Limb (tissue), 2 donors: ENCODE data around the gene ROCK1.

ENCODE experiments used
- DNase-seq, 2 donors: peaks; one replicate each; pipeline ENCODE4 v3.0.0-alpha.2; 2016; ENCODE audit errors: extremely low spot score in 2 of 2

ROCK1 gene

DNA sequence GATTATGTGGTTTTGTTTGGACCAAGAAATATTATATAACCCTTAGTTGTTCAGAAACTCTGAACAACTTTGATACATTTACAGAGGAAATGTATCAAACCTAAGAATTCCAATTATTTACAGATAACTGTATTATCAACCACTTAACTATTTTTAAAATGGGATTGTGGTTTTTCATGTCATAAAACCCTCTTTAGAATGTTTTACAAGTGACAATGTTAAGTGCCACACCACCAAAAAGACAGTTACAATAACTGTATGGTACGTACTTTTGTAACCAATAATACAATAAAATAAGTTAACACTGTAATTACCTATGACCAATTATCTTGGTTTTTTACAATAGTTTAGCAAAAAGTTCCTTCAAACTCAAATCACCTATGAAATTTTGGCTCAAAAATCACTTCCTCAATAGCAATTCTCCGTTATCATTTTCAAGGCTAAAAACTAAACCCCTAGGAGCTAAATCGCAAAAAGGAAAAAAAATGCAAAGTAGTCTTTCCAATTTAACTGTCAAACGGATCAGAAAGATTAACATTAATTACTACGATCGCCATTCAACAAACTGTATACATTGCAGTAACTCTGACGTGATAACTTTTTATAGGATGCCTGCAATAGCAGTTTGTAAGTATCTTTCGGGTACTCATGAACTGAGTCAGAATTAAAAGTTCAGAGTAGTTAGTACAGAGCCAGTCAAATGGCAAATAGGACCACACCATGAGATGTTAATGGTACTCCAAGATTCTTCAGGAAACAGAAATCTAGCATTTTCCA is 1.5 kb downstream of the ROCK1 start:
- DNase-seq, result no peak

DNA sequence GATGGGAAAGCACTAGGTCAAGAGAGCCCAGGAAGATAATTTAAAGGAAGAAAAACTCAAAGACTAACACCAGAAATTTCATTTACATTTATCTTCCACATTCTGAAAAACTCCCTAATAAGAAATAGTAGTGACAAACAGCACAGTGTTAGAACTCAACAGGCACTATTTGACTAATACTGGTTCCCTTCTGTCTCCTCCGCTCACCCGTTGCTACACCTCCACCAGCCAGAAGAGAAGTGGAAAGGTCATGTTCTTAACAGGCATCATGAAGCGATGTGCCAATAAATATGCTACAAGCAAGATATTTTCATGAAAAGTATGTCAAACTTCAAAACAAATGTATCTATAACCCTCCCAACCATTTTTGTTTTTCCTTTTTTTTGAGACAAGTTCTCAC is 5.7 kb downstream of the ROCK1 start:
- no peak for DNase-seq

DNA sequence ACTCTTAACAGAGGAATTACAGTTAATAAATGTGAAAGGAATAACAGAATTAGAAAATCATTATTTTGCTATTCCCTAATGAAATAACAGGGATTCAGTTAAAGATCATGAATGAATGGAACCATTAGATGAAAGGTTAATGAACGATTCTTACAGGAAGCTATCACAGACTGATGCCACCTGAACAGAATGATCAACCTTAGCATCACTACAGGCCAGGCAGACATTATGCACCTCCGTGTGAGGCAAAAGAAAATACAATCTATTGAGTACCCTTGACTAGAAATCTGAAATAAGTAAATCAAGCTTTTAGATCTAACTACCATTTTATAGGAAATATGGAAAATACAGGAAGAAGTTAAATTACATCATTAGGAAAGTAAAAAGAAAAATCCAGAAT is 10.4 kb downstream of the ROCK1 start:
- DNase-seq, result no peak

DNA sequence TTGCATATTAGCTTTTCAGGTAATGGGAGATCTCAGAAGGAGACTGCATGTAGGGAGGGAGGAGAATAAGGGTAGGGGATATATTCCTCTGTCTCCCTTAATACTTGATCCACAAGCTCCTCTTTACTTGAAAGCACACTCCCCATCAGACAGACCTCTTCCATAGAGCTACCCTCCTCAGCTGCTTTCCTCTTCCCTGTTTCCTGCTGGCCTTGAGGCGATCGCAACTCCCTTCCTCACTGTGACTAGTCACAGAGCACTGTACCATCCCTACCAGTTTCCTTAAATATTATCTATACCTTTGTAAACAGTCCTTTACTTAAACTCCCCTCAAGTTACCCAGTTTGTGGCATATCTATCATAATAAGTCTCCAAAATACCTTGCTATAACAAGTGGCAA is 10.9 kb downstream of the ROCK1 start:
- DNase-seq, result no peak

DNA sequence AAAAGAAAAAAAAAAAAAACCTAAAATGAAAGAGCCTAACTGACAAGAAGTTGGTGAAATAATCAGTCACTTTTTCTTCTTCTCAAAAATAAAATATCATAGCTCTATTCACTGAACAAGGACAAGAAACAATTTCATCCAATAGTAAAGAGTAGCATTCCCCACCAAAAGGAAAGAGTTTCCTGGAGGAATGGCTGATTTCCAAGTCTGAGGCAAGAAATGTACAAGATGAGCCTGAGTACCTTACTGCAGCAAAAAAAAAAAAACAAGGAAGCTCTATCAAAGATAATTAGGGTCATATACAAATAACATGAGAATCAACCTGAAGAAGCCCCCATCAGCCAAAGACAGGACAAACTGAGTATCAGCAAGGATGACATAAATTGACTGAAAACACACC is 11.5 kb downstream of the ROCK1 start:
- DNase-seq, result no peak

DNA sequence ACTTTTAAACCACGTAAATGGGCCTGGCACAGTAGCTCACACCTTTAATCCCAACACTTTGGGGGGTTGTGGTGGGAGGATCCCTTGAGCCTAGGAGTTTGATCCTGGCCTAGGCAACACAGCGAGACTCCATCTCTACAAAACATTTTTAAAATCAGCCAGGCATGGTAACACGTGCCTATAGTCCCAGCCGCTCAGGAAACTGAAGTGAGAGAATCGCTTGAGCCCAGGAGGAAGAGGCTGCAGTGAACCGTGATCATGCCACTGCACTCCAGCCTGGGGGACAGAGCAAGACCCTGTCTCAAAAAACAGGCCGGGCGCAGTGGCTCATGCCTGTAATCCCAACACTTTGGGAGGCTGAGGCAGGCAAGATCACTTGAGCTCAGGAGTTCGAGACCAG is 12.2 kb downstream of the ROCK1 start:
- no peak for DNase-seq

DNA sequence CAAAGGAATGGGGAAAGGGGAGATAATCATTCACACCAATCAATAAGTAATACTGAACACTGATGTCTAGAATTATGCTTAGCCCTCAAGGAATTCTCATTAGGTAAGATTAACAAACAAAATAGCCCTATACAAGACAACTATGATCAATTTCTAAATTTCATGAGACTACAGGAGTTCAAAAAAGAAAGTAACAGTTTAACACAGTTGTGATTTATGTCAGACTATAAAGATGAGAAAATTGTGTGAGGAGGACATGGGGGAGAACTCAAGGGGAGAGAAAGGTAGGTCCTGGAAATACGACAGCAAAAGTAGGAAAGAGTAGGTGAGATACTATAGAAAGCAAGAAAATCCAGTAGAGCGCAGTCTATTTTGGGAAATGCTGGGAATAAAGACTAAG is 14.9 kb downstream of the ROCK1 start:
- no peak for DNase-seq

DNA sequence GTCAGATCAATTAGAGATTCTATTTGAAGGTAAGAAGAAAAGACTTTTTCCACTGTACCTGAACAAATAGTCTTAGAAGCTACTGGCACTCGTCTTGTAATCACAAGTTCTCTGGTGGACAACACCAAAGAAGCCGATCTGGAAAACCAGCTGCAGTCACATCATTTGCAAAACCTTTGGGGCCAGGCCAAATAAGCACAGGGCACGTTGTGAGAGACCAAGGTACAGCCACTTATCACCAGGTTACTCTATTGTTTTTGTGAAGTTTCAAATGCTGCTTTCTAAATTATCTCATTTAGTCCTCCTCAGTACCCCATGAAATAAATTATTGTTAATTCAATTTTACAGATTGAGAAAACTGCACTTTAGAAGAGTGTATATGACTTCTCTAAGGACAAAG is 18.5 kb downstream of the ROCK1 start:
- no peak for DNase-seq

DNA sequence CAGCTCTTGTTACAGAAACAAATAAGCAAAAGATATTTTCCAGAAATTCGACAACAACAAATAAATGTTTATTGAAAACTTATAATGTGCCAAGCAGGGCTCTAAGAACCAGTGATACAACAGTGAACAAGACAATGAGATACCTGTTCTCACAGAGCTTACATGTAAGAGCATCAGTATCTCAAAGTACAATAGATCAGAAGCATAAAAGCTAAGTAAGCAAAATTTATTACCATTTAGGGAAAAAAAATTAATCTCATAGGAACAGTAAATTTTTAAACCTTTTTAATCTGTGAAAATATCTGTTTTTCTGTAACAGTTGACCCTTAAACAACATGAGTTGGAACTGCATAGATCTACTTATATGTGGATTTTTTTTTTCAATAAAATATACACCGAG is 20.9 kb downstream of the ROCK1 start:
- no peak for DNase-seq

DNA sequence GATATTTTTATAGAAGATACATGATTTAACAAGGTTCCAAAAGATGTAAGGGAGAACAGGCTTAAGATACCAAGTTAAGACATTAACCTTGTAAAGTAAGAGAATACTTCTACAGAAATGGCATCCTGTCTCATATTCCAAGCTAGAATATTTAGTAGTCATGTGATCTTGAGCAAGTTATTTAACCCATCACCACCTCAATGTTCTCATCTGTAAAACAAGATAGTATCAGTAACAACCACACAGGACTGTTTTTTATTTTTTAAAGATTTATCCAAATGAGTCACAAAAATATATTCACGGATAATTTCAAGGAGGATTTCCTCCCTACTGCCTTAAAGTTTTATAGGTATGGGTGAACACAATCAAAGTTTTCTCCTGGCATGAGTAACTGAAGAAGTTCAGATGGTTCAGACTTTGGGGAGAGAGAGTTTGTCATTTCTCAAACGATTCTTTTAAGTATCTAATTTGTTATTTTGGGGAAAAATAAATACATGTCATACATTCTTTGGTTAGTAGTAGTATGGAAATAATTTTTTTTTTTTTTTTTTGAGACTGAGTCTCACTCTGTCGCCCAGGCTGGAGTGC is 25.9 kb downstream of the ROCK1 start:
- DNase-seq, result no peak

DNA sequence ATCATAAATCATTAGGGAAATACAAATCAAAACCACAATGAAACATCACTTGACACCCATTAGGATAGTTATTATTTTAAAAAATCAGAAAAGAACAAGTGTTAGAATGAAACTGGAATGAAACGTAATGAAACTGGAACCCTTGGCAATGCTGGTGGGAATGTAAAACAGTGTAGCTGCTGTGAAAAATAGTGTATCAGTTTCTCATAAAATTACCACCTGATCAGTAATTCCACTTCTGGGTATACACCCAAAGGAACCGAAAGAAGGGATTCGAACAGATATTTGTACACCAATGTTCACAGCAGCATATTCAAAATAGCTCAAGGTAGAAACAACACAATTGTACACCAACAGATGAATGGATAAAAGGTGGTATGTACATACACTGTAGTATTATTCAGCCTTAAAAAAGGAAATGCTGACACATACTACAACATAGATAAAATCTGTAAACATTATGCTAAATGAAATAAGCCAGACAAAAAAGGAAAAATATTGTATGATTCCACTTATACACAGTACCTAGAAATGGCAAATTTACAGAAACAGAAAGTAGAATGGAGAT is 27.0 kb downstream of the ROCK1 start:
- DNase-seq, result no peak

DNA sequence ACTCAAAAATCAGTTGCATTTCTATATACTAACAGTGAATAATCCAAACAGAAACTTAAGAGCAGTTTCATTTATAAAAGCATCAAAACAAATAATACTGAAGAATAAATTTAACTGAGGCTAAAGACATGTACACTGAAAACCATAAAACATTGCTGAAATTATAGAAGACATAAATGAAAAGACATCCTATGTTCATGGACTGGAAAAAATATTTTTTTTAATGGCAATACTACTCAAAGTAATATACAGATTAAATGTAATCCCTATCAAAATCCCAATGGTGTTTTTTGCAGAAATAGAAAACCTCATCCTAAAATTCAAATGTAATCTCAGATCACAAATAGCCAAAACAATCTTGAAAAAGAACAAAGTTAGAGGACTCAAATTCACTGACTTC is 28.6 kb downstream of the ROCK1 start:
- DNase-seq, result no peak

DNA sequence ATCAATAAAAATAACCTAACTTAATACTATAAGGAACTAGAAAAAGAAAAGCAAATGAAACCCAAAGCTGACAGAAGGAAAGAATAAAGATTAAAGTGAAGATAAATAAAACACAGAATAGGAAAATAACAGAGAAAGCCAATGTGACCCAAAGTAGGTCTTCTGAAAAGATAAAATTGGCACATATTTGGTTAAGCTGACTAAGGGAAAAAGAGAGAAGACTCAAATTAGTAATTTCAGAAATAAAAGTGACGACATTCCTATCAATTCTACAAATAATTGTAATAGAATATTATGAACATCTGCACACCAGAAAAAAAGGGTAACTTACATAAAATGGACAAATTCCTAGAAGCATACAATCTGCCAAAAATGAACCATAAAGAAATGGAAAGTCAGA is 30.2 kb downstream of the ROCK1 start:
- DNase-seq, result no peak

DNA sequence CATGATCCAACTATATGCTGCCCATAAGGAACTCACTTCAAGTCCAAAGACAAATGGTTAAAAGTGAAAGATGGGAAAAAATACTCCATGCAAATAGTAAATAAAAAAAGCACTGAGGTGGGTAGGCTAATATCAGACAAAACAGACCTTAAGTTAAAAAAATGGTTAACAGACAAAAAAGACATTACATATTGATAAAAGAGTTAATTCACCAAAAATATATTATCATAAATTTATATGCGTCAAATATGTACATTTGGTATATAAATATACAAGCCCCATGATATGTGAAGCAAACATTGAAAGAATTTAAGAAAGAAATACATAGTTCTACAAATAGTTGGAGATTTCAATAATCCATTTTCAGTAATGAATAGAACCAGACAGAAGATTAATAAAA is 31.0 kb downstream of the ROCK1 start:
- DNase-seq, result no peak

DNA sequence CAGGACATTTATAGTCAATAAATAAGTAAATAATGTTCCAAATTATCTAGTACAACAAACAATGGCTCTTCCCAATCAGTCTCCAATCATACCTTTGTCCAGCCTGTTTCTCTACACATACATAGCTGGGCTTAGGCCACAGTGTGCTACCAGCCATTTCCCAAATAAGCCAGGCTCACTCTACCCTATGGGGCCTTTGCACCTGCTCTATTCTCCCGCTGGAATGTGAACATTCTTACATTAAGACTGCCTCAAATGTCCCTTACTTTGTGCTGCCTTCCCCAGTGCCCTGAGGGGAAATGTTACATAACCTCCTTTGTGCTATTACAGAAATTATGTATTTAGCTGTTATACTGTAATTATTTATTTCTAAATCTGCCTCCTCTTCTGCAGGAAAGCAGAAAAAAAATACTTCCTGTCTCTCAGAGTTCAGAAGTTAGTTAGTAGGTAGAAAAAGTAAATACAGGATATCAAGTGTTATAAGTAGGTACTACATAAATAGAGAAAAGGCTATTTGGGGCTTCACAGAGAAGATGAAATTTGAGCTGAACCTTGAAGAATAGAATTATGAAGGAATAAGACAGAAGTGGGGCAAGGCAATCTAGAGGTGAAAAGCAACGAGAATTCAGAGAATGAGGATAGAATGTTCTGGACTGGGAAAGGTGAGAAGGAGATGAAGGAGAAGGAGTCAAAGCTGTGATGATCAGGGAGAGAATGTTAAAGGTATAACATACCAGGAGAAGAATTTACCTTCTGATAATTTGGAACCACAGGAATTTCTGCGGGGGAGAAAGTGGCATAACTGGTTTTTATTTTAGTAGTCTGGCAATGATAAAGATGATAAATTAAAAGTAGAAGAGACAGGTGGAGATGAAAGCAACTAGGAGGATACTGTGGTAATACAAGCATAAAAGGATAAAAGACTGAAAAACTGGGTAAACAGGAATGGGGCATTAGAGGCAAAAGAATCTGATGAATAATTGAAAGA is 37.0 kb downstream of the ROCK1 start:
- no peak for DNase-seq

DNA sequence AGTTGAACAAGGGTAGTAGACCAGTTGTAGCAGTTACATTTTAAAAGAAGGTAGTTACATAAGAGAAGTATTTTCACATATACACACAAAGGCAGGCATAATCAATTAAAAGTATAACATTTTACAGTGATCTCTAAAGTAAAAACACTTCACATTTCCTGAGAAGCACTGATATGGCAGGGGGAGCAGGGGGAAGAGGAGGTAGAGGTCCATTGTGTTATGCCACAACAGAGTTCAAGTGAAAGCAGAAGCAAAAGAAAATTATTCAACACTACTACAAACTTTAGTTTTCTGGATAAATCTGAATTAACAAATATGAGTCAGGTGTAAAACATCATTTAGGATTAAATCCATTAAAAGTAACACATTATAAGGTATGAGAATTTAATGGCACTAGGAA is 38.4 kb downstream of the ROCK1 start:
- no peak for DNase-seq

DNA sequence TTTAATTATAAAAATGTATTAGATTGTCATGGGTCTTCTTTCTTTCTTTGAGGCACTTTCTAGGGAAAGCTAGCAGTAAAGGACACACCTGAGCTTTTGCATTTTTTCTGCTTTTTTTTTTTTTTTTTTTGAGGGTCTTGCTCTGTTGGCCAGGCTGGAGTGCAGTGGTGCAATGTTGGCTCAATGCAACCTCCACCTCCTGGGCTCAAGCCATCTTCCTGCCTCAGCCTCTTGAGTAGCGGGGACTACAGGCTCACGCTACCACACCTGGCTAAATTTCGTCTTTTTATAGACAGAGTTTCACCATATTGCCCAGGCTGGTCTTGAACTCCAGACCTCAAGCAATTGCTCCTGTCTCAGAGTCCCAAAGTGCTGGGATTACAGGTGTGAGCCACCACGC is 40.5 kb downstream of the ROCK1 start:
- no peak for DNase-seq

DNA sequence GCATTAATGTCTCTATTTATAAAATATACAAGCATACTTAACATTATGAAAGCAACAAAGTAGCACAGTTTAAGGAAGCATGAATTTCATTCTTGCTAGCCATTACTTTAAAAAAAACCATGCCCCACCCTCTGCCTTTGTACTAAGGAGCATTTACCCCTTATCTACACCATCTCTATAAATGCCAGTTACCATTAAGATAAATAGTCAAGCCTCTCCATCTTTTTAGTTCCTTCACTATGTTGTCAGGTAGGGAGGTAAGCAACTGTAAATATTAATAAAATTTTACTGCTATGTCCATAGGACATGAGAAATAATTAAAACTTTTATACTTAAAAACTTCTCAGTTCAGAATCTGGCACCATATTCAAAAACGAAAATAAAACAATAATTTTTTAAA is 42.1 kb downstream of the ROCK1 start:
- no peak for DNase-seq

DNA sequence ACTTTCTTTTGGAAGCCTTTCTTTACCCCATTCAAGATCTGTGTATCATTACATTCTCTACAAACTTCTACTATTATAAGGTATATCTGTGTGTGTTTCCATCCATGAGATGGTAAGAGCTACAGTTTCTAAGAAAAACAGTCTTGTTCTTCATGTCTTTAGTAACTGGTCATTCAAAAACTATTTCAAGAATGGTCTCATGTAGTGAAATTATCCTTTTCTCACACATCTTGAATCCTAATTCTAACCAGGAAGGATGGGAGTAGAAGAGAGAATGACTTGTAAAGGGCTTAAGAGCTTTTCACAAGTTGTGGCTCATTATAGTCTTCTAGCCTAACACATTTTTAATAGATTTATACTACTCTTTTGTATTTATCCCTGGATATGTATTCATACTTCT is 47.3 kb downstream of the ROCK1 start:
- DNase-seq, result no peak

DNA sequence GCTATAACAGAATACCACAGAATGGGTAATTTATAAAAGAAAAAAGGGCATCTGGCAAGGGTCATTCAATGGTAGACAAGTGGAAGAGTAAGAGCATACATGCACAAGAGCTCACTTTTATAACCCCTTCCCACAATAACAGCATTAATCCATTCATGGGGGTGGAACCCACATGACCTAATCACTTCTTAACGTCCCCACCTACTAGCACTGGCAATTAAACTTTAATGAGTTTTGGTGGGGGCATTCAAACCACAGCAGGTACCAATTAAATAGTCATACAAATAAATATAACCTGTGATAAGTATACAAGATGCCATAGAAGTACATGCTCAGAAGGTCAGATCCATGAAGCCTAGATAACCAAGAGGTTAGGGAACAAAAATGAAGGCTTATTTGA is 48.6 kb downstream of the ROCK1 start:
- DNase-seq, result no peak

DNA sequence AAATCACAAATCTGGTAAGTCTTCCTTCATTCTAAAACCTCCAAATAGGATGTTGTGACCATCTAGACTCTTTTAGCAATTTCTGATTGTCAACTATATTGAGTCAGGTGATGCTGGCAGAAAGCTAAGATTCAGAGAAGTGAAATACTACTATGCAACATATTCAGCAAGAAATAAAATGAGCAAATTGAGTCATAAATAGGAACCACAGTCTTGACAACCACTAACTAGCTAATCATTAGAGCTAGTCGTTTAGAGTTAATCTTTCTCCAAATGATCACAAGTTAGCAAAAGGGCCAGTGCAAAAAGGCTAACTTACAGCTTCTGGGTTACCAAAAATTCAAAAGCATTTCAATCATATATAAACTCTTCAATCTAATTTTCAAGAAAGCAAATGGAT is 54.5 kb downstream of the ROCK1 start:
- no peak for DNase-seq

DNA sequence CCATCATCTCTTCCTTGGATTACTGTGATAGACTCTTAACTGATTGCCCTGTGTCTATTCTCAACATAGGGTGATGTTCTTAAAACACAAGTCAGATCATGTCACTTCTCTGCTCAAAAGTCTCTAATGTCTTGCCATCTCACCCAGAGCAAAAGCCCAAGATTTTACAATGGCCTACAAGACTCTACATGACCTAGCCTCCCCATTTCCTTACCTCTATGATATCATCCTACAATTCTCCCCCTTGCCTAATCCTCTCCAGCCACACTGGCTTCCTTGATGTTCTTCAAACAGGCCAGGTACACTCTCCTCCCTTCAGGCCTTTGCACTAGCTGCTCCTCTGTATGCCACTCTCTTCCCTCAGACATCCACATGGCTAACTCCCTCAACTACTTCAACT is 55.1 kb downstream of the ROCK1 start:
- no peak for DNase-seq
